Hepatocyte (in vitro differentiated cells): ENCODE measurements around the gene CALHM5. TPM values are rescaled to one million over a fixed set of nuclear protein-coding genes. Genes with fewer than 3 reads are reported as not detected.

ENCODE experiments used
- DNase-seq: peaks from one replicate; pipeline ENCODE4 v3.0.0-alpha.2; 2016; ENCODE audit warnings: low spot score
- H2AFZ ChIP-seq: fragments of 200-600 bp; sonication (generic); 2 replicates; pipeline ENCODE4 v1.6.0; 2016; ENCODE audit warnings: antibody characterized with exemption, mild to moderate bottlenecking
- H3K27ac ChIP-seq: fragments of 200-600 bp; sonication (generic); 2 replicates; pipeline ENCODE4 v1.5.1; 2016; ENCODE audit warnings: mild to moderate bottlenecking
- H3K27me3 ChIP-seq: fragments of 200-600 bp; sonication (generic); 2 replicates; pipeline ENCODE4 v1.6.1; 2016
- H3K36me3 ChIP-seq: fragments of 200-600 bp; sonication (generic); replicated peaks from 2 replicates; pipeline ENCODE4 v1.5.1; 2016; ENCODE audit warnings: low read depth; ENCODE audit not compliant: insufficient read depth
- H3K4me1 ChIP-seq: fragments of 200-600 bp; sonication (generic); 2 replicates; pipeline ENCODE4 v1.5.1; 2016; ENCODE audit warnings: mild to moderate bottlenecking, moderate library complexity; ENCODE audit not compliant: insufficient read depth
- H3K4me2 ChIP-seq: fragments of 200-600 bp; sonication (generic); 2 replicates; pipeline ENCODE4 v1.6.0; 2016
- H3K4me3 ChIP-seq: fragments of 200-600 bp; sonication (generic); 2 replicates; pipeline ENCODE4 v1.5.1; 2016; ENCODE audit warnings: mild to moderate bottlenecking
- H3K79me2 ChIP-seq: fragments of 200-600 bp; sonication (generic); 2 replicates; pipeline ENCODE4 v1.6.0; 2017; ENCODE audit warnings: mild to moderate bottlenecking
- H3K9me2 ChIP-seq: fragments of 200-600 bp; sonication (generic); replicated peaks from 2 replicates; pipeline ENCODE4 v1.6.0; 2017; ENCODE audit warnings: mild to moderate bottlenecking; ENCODE audit not compliant: insufficient read depth
- H3K9me3 ChIP-seq: fragments of 200-600 bp; sonication (generic); 2 replicates; pipeline ENCODE4 v1.5.1; 2016; ENCODE audit warnings: low read depth, mild to moderate bottlenecking
- H4K20me1 ChIP-seq: fragments of 200-600 bp; sonication (generic); 2 replicates; pipeline ENCODE4 v1.6.0; 2016; ENCODE audit warnings: mild to moderate bottlenecking; ENCODE audit not compliant: insufficient read depth, poor library complexity, severe bottlenecking
- CTCF ChIP-seq: fragments of 200-600 bp; sonication (generic); IDR thresholded peaks from 2 replicates; pipeline ENCODE4 v1.5.1; 2016; ENCODE audit warnings: antibody characterized with exemption, mild to moderate bottlenecking; ENCODE audit not compliant: poor library complexity
- EZH2 ChIP-seq: fragments of 200-600 bp; sonication (generic); IDR thresholded peaks from 2 replicates; pipeline ENCODE4 v1.6.1; 2016; ENCODE audit warnings: antibody characterized with exemption, mild to moderate bottlenecking, borderline replicate concordance
- EZH2phosphoT487 ChIP-seq: fragments of 200-600 bp; sonication (generic); IDR thresholded peaks from one replicate; pipeline ENCODE4 v1.6.1; 2018; ENCODE audit warnings: antibody characterized with exemption, mild to moderate bottlenecking, low read depth, moderate library complexity; ENCODE audit not compliant: unreplicated experiment, severe bottlenecking
- whole genome bisulfite sequencing: methylation state at CpG from one replicate; pipeline ENCODE4 v1.1.6; 2016; ENCODE audit warnings: low lambda C conversion rate; ENCODE audit errors: missing lambda C conversion rate; 5-methylcytosine and 5-hydroxymethylcytosine counted together
- polyA plus RNA-seq: library from polyadenylated mRNA; unstranded; fragments of >200 nt; fragmentation: Nextera tagmentation; extraction: Ambion mirVana; gene quantifications from 2 replicates; pipeline ENCODE4 v1.2.1, GENCODE V29; 2016
- total RNA-seq: library from RNA; depleted of rRNA; stranded (reverse); fragments of >200 nt; gene quantifications from 2 replicates; pipeline ENCODE4 v1.2.3, GENCODE V29; 2014

Gene CALHM5
- total and polyA plus RNA-seq, 2 experiments from 2014 or later = 0.46 to 1.7 TPM

GRCh38 chr6:116514111-116514510 is 2.7 kb downstream of the CALHM5 start:
- TF ChIP-seq CTCF = no peak
- no peak for TF ChIP-seq EZH2phosphoT487
- TF ChIP-seq EZH2 = no peak
- Histone ChIP-seq H3K4me3 (no peak overlapping the region), H3K27me3 (no peaks in the 10 kb centered on the region), H3K4me1 (no peaks in the 10 kb centered on the region), H3K9me2 (no peaks in the 10 kb centered on the region), H2AFZ (no peak overlapping the region), H3K36me3 (no peaks in the 10 kb centered on the region), H3K4me2 (no peak overlapping the region), H4K20me1 (no peaks in the 10 kb centered on the region), H3K9me3 (no peaks in the 10 kb centered on the region), H3K27ac (no peak overlapping the region), H3K79me2 (no peaks in the 10 kb centered on the region)
- no peak for DNase-seq
- WGBS = 95% methylated on average over 4 of the region's 4 CpGs

GRCh38 chr6:116515141-116515540 is 3.7 kb downstream of the CALHM5 start:
- Histone ChIP-seq H2AFZ (no peak overlapping the region), H3K4me2 (no peak overlapping the region), H3K9me2 (no peaks in the 10 kb centered on the region), H3K36me3 (no peaks in the 10 kb centered on the region), H3K4me3 (no peak overlapping the region), H4K20me1 (no peaks in the 10 kb centered on the region), H3K4me1 (no peaks in the 10 kb centered on the region), H3K9me3 (no peaks in the 10 kb centered on the region), H3K27me3 (no peaks in the 10 kb centered on the region), H3K79me2 (no peaks in the 10 kb centered on the region), H3K27ac (no peak overlapping the region)
- DNase-seq = no peak
- no peak for TF ChIP-seq EZH2phosphoT487
- no peak for TF ChIP-seq EZH2
- no peak for TF ChIP-seq CTCF

GRCh38 chr6:116518621-116519368 is 7.4 kb downstream of the CALHM5 start:
- no peak overlapping the region for H3K4me3 ChIP-seq
- H3K79me2 ChIP-seq = no peaks in the 10 kb centered on the region
- no peaks in the 10 kb centered on the region for H3K36me3 ChIP-seq
- no peak overlapping the region for H3K4me2 ChIP-seq
- TF ChIP-seq CTCF (no peak), EZH2phosphoT487 (no peak), EZH2 (no peak)
- no peaks in the 10 kb centered on the region for H3K4me1 ChIP-seq
- H2AFZ ChIP-seq = no peak overlapping the region
- H3K9me3 ChIP-seq = no peaks in the 10 kb centered on the region
- WGBS = 88% methylated on average over 4 of the region's 4 CpGs
- no peak overlapping the region for H3K27ac ChIP-seq
- no peaks in the 10 kb centered on the region for H3K27me3 ChIP-seq
- H4K20me1 ChIP-seq = no peaks in the 10 kb centered on the region
- no peaks in the 10 kb centered on the region for H3K9me2 ChIP-seq
- no peak for DNase-seq

GRCh38 chr6:116522896-116523295 is 11.5 kb downstream of the CALHM5 start:
- no peaks in the 10 kb centered on the region for H3K36me3 ChIP-seq
- H3K27ac ChIP-seq = no peak overlapping the region
- H3K4me1 ChIP-seq = no peaks in the 10 kb centered on the region
- WGBS = 87% methylated on average over 2 of the region's 2 CpGs
- H3K9me3 ChIP-seq = no peaks in the 10 kb centered on the region
- no peaks in the 10 kb centered on the region for H4K20me1 ChIP-seq
- no peaks in the 10 kb centered on the region for H3K27me3 ChIP-seq
- no peak overlapping the region for H3K4me3 ChIP-seq
- no peaks in the 10 kb centered on the region for H3K79me2 ChIP-seq
- no peaks in the 10 kb centered on the region for H3K9me2 ChIP-seq
- TF ChIP-seq CTCF (no peak), EZH2phosphoT487 (no peak), EZH2 (no peak)
- DNase-seq = no peak
- no peak overlapping the region for H3K4me2 ChIP-seq
- no peak overlapping the region for H2AFZ ChIP-seq
